Measurements from ENCODE around the gene ZNF648.

Gene ZNF648

GRCh38 chr1:182080955-182081582, 19.6 kb upstream of the ZNF648 start:
- no peaks in the 10 kb centered on the region for H3K4me1 ChIP-seq (ENCODE audit: insufficient read depth, poor library complexity, severe bottlenecking)
- ATAC-seq (ENCODE audit: low read depth) (peak; percentile 11; the same call in 1 of the 3 replicates), DNase-seq (ENCODE audit: low spot score) (no peak)
- no peak overlapping the region for H3K27ac ChIP-seq (ENCODE audit: poor library complexity, severe bottlenecking)
- H3K27me3 ChIP-seq (ENCODE audit: insufficient read depth, poor library complexity, severe bottlenecking) = no peaks in the 10 kb centered on the region
- H3K4me3 ChIP-seq (ENCODE audit: severe bottlenecking) = no peak overlapping the region
- peak; percentile 65 for TF ChIP-seq CTCF (IDR thresholded peaks at IDR 0.05; ENCODE audit: poor library complexity, severe bottlenecking)
- no peaks in the 10 kb centered on the region for H3K9me3 ChIP-seq (ENCODE audit: severe bottlenecking)
- no peaks in the 10 kb centered on the region for H3K36me3 ChIP-seq (ENCODE audit: low read depth)

DNA sequence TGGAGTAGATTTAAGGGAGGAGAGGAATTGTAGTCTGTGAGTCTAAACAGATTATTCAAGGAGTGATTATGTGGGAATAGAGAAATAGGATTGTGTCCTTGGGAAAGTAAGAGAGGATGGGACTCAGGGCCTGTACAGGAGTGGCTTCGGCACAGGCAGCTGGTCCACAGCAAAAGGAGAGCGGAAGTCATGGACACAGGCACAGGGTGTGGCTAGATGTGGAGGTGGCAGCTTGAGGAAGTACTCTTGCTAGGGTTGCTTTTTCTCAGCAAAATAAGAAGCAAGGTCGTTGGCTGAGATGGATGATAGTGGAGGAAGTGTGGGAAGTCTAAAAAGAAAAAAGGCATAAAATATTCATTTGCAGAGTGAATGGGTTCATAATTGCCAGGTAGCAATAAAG, 18.5 kb upstream of the ZNF648 start:
- H3K36me3 ChIP-seq (ENCODE audit: low read depth) = no peaks in the 10 kb centered on the region
- H3K4me1 ChIP-seq (ENCODE audit: insufficient read depth, poor library complexity, severe bottlenecking) = no peaks in the 10 kb centered on the region
- H3K9me3 ChIP-seq (ENCODE audit: severe bottlenecking) = no peaks in the 10 kb centered on the region
- H3K27me3 ChIP-seq (ENCODE audit: insufficient read depth, poor library complexity, severe bottlenecking) = no peaks in the 10 kb centered on the region
- H3K4me3 ChIP-seq (ENCODE audit: severe bottlenecking) = no peak overlapping the region
- no peak overlapping the region for H3K27ac ChIP-seq (ENCODE audit: poor library complexity, severe bottlenecking)
- no peak for TF ChIP-seq CTCF (IDR thresholded peaks at IDR 0.05; ENCODE audit: poor library complexity, severe bottlenecking)
- no peak for ATAC-seq (ENCODE audit: low read depth)
- no peak for DNase-seq (ENCODE audit: low spot score)

- TF ChIP-seq CTCF (IDR thresholded peaks at IDR 0.05; ENCODE audit: poor library complexity, severe bottlenecking) = no peak
- H3K27me3 ChIP-seq (ENCODE audit: insufficient read depth, poor library complexity, severe bottlenecking) = peaks cover 5% of the 10 kb centered on the region
- H3K36me3 ChIP-seq (ENCODE audit: low read depth) = no peaks in the 10 kb centered on the region
- ATAC-seq (ENCODE audit: low read depth) (no peak), DNase-seq (ENCODE audit: low spot score) (no peak)
- no peak overlapping the region for H3K27ac ChIP-seq (ENCODE audit: poor library complexity, severe bottlenecking)
- H3K4me3 ChIP-seq (ENCODE audit: severe bottlenecking) = no peak overlapping the region
- H3K9me3 ChIP-seq (ENCODE audit: severe bottlenecking) = no peaks in the 10 kb centered on the region
- H3K4me1 ChIP-seq (ENCODE audit: insufficient read depth, poor library complexity, severe bottlenecking) = no peaks in the 10 kb centered on the region
Measured at GRCh38 chr1:182071924-182072323, 10.4 kb upstream of the ZNF648 start.

GRCh38 chr1:182069028-182069466, 7.5 kb upstream of the ZNF648 start:
- Histone ChIP-seq H3K4me1 (ENCODE audit: insufficient read depth, poor library complexity, severe bottlenecking) (no peaks in the 10 kb centered on the region), H3K9me3 (ENCODE audit: severe bottlenecking) (no peaks in the 10 kb centered on the region), H3K36me3 (ENCODE audit: low read depth) (no peaks in the 10 kb centered on the region), H3K4me3 (ENCODE audit: severe bottlenecking) (no peak overlapping the region), H3K27ac (ENCODE audit: poor library complexity, severe bottlenecking) (no peak overlapping the region), H3K27me3 (ENCODE audit: insufficient read depth, poor library complexity, severe bottlenecking) (peaks cover 5% of the 10 kb centered on the region)
- DNase-seq (ENCODE audit: low spot score) (no peak), ATAC-seq (ENCODE audit: low read depth) (peak; percentile 94)
- peak; percentile 50 for TF ChIP-seq CTCF (IDR thresholded peaks at IDR 0.05; ENCODE audit: poor library complexity, severe bottlenecking)

- no peaks in the 10 kb centered on the region for H3K4me1 ChIP-seq (ENCODE audit: insufficient read depth, poor library complexity, severe bottlenecking)
- no peak for TF ChIP-seq CTCF (IDR thresholded peaks at IDR 0.05; ENCODE audit: poor library complexity, severe bottlenecking)
- H3K27me3 ChIP-seq (ENCODE audit: insufficient read depth, poor library complexity, severe bottlenecking) = no peaks in the 10 kb centered on the region
- ATAC-seq (ENCODE audit: low read depth) (no peak), DNase-seq (ENCODE audit: low spot score) (no peak)
- H3K4me3 ChIP-seq (ENCODE audit: severe bottlenecking) = no peak overlapping the region
- H3K27ac ChIP-seq (ENCODE audit: poor library complexity, severe bottlenecking) = no peak overlapping the region
- no peaks in the 10 kb centered on the region for H3K36me3 ChIP-seq (ENCODE audit: low read depth)
- no peaks in the 10 kb centered on the region for H3K9me3 ChIP-seq (ENCODE audit: severe bottlenecking)
Measured at GRCh38 chr1:182066934-182067333, 5.4 kb upstream of the ZNF648 start.

Data from RWPE2 (cell line).